ENCODE measurements around the gene ELAVL1.

The ELAVL1 gene

DNA sequence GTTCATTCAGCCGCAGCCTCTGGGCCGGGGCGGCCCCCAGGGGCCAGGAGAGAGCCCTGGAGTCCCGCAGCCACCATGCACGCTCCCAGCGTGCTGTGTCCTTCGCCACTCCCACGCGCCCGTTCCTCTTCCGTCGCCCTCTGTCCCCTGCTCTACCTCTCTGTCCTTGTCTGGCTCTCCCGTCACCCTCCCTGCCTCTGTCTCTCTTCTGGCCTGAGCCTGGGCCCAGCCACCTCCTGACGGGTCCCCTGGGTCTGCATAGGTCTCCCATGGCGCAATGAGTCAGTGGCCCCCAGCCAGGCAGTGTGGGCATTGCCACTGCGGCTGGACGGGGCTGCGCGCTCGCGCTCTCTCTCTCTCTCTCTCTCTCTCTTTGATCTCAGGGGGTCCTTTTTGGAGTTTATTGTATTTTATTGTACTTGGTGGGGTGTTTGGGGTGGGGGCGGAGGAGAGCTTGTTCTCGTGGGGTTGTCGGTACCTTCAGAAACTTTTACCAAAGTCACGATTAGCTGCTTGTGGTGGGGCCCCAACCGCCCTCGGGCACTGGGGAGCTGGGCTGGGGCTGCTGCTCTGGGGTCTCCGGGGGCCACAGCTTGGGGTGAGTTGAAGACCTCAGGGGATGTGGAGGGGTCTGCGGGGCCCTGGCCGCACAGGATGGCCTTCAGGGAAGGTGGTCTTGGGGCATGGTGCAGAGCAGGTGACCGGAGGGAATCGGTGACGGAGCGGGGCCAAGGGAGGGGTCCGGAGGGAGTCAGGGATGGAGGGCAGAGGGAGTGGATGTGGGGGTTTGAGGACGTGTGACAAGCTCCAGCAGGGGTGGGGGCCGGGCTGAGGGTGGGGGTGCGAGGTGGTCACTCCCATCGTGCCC, 92.5 kb downstream of the ELAVL1 start:
- no peak overlapping the region for H3K4me3 ChIP-seq (ENCODE audit: low read length)
- no peak for DNase-seq (ENCODE audit: low read depth)
- TF ChIP-seq, protein P1, sequence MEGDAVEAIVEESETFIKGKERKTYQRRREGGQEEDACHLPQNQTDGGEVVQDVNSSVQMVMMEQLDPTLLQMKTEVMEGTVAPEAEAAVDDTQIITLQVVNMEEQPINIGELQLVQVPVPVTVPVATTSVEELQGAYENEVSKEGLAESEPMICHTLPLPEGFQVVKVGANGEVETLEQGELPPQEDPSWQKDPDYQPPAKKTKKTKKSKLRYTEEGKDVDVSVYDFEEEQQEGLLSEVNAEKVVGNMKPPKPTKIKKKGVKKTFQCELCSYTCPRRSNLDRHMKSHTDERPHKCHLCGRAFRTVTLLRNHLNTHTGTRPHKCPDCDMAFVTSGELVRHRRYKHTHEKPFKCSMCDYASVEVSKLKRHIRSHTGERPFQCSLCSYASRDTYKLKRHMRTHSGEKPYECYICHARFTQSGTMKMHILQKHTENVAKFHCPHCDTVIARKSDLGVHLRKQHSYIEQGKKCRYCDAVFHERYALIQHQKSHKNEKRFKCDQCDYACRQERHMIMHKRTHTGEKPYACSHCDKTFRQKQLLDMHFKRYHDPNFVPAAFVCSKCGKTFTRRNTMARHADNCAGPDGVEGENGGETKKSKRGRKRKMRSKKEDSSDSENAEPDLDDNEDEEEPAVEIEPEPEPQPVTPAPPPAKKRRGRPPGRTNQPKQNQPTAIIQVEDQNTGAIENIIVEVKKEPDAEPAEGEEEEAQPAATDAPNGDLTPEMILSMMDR (conservative IDR thresholded peaks at IDR 0.05; ENCODE audit: low read length), result no peak

DNA sequence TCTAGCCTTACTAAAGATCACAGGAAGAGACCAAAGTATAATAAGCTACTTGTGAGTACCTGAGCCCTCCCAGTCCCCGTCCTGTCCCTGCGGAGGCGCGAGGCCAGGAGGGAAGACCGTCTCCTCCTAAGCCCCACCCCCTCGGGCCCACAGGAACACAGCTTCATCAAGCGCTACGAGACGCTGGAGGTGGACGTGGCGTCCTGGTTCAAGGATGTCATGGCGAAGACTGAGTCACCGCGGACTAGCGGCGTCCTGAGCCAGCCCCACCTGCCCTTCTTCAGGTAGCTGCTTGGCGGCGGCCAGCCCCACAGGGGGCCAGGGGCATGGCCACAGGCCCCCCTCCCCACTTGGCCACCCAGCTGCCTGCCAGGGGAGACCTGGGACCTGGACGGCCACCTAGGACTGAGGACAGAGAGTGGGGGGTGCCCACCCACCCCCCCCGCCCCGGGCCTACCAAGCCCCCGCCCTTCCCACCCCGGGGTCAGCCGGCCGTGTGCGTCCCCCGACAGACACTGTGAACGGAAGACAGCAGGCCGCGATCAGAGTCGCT, 93.2 kb downstream of the ELAVL1 start:
- DNase-seq (ENCODE audit: low read depth), result no peak
- TF ChIP-seq, protein P1 (conservative IDR thresholded peaks at IDR 0.05; ENCODE audit: low read length), result no peak
- no peak overlapping the region for H3K4me3 ChIP-seq (ENCODE audit: low read length)

DNA sequence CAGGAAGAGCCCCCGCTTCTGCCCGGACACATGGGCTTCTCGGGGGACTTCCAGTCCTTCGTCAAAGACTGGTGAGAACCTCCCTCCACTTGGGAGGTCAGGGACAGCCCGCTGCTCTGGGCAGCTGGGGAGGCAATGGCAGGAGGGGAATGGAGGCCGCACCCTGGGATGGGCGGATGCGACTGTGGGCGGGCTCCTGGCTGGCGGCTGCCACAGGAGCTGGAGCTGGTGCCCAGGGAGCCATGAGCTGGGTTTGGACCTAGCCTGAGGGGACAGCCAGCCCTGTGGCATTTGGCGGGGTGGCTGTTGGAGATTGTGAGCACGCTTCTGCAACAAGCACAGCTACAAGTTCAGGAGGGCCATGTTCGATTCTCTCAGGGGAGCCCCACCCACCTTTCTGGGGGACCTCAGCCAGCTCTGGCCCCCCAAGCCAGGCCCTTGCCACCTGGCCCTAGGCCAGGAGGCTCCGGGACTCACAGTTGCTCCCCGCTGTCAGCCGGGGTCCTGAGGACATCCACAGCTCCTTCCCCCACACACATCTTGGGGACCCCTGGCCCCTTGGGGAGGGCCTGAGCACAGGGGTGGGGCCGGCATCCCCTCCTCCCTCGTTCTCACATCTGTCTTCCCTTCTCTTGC, 93.8 kb downstream of the ELAVL1 start:
- TF ChIP-seq, protein P1 (conservative IDR thresholded peaks at IDR 0.05; ENCODE audit: low read length), result no peak
- H3K4me3 ChIP-seq (ENCODE audit: low read length), result no peak overlapping the region

DNA sequence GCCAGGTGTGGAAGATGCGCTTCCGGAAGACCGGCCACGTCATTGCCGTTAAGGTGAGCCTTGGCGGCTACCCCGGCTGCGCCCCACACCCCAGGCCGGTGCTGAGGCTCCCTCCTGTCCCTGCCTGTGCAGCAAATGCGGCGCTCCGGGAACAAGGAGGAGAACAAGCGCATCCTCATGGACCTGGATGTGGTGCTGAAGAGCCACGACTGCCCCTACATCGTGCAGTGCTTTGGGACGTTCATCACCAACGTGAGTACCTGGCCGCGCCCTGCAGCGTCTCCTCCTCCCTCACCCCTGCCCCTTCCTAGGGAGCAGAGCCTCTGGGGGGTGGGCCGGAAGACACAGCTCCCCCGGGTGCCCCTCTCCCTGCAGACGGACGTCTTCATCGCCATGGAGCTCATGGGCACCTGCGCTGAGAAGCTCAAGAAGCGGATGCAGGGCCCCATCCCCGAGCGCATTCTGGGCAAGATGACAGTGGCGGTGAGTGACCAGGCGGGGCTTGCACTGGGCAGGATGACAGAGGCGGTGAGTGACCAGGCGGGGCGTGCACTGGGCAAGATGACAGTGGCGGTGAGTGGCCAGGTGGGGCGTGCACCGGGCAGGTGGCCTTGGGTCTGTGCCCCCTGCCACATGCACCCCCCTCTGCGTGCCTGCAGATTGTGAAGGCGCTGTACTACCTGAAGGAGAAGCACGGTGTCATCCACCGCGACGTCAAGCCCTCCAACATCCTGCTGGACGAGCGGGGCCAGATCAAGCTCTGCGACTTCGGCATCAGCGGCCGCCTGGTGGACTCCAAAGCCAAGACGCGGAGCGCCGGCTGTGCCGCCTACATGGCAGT, 94.9 kb downstream of the ELAVL1 start:
- TF ChIP-seq, protein P1 (conservative IDR thresholded peaks at IDR 0.05; ENCODE audit: low read length), result no peak
- no peak for DNase-seq (ENCODE audit: low read depth)
- H3K4me3 ChIP-seq (ENCODE audit: low read length), result no peak overlapping the region

More for the DNA sequence above, 93.8 kb downstream of the ELAVL1 start:
- DNase-seq (ENCODE audit: low read depth), result no peak

DNA sequence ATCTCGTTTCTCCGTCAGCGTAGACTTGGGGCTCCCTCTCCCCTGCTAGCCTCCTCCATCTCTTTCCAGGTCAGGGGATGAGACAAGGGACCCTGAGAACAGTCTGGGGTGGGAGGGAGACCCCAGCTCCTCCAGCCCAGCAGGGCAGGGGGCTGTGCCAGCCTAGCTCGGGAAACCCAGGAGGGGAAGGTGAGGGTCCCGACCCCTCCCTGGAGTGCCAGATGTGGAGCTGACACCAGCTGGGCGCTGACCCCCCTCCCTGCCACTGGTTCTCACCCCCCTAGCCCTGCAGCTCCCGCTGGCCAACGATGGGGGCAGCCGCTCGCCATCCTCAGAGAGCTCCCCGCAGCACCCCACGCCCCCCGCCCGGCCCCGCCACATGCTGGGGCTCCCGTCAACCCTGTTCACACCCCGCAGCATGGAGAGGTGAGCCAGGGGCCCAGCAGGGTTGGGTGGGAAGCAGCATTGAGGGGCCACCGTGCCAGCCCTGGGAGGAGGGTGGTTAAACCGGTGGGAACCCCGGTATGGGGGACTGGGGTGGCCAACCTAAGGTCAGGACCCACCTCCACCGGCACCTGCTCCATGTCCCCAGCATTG, 95.9 kb downstream of the ELAVL1 start:
- H3K4me3 ChIP-seq (ENCODE audit: low read length), result no peak overlapping the region
- TF ChIP-seq, protein P1 (conservative IDR thresholded peaks at IDR 0.05; ENCODE audit: low read length), result no peak
- no peak for DNase-seq (ENCODE audit: low read depth)

DNA sequence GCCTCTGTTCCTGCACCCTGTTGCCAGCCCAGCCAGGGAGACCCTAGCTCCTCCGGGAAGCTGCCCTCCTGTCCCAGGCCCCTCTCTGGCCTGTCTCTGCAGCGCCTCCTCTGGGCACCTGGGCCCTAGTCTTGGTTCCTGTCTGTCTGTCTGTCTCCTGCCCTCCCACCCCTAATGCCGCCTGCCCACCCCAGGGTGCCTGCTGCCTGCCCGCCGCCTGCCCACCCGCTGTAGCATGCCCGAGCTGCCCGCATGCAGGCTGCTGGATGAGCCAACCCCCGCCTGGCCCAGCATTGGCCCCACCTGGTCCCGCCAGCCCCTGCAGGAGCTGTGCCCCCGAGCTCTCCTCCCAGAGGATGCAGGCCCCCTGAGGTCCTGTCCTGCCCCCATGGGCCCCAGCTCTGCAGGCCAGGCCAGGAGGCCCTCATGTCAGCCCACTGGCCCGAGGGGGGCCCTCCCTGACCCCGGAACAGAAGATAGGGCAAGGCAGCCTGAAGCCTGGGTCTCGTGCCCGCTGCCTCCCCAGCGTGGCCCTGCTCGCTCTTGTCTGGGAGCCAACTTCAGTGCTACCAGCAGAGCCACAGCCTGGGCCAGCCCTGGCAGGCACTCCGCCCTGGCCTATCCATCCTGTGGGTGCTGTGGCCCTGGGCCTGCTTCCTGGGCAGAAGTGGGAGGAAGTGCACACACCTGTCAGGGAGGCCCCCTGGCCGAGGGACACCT, 96.5 kb downstream of the ELAVL1 start:
- no peak for DNase-seq (ENCODE audit: low read depth)
- no peak overlapping the region for H3K4me3 ChIP-seq (ENCODE audit: low read length)
- TF ChIP-seq, protein P1 (conservative IDR thresholded peaks at IDR 0.05; ENCODE audit: low read length), result no peak

All from AG10803 (cell line).